ENCODE results near the gene TTC1. TPM values are rescaled to one million over a fixed set of nuclear protein-coding genes. Genes with fewer than 3 reads are reported as not detected.
A peak's percentile ranks its signal among the peaks of the same experiment; 100 is the strongest.
"Not testable (repeated sequence)": the region's sequence is repeated elsewhere in the genome, so short reads cannot be mapped to it uniquely, and the experiment has no call there.

The TTC1 gene, protein sequence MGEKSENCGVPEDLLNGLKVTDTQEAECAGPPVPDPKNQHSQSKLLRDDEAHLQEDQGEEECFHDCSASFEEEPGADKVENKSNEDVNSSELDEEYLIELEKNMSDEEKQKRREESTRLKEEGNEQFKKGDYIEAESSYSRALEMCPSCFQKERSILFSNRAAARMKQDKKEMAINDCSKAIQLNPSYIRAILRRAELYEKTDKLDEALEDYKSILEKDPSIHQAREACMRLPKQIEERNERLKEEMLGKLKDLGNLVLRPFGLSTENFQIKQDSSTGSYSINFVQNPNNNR
- 64.8 and 68.0 TPM in 2 replicates for total RNA-seq

DNA sequence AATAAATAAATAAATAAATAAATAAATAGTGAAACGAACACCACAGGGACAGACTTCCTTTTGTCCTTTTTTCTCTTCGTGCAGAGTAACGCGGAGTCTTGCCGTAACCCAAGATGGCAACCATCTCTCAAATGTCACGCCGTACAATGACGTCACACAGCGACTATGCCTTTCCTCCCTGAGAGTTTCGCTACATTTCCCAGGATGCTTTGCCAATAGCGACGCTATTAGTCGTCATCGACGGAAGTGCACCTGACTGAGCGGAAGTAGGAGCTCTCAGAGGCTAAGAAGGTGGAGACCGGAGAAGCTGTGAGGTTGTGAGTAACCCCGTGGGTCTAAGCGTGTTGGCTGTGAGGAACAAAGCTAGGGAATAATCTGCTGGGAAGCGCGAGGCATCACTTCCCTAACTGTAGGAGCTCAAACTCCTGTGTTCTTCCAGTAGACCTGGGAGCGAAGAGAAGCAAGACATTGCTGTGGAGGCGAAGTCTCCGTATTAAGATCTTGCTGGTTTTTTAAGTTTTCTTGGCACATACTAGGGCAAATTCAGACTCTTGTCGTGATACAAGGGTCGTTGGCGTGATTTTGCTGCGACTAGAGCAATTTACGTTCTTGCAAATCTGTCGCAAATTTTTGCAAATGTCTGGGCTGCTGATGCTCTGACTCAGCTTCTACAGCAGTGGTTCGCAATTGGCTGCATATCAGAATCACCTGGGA, at the start of gene TTC1:
TSS of gene TTC1 (plus strand) at position 263 of the 714 bp plus-strand sequence. CDS start 1,390 bp downstream, outside the sequence.
- H3K36me3 Mint-ChIP-seq (ENCODE audit: low read depth): peaks cover 26% of the 10 kb centered on the region
- peaks cover 25% of the 10 kb centered on the region for H3K4me1 Mint-ChIP-seq
- H3K27ac Mint-ChIP-seq: peak within 1 kb of the TSS; percentile 99
- peak; percentile 97 for DNase-seq
- no peaks in the 10 kb centered on the region for H3K9me3 Mint-ChIP-seq
- intact Hi-C loops (cut with micrococcal nuclease): loop anchor here (1.0 to 2.0 kb wide), 5 partner anchors 110 to 802 kb away; partner anchors contain the start of genes PWWP2A and SLU7
- H3K27me3 Mint-ChIP-seq: peaks cover 2% of the 10 kb centered on the region
- peak within 1 kb of the TSS; percentile 97 for H3K4me3 Mint-ChIP-seq

DNA sequence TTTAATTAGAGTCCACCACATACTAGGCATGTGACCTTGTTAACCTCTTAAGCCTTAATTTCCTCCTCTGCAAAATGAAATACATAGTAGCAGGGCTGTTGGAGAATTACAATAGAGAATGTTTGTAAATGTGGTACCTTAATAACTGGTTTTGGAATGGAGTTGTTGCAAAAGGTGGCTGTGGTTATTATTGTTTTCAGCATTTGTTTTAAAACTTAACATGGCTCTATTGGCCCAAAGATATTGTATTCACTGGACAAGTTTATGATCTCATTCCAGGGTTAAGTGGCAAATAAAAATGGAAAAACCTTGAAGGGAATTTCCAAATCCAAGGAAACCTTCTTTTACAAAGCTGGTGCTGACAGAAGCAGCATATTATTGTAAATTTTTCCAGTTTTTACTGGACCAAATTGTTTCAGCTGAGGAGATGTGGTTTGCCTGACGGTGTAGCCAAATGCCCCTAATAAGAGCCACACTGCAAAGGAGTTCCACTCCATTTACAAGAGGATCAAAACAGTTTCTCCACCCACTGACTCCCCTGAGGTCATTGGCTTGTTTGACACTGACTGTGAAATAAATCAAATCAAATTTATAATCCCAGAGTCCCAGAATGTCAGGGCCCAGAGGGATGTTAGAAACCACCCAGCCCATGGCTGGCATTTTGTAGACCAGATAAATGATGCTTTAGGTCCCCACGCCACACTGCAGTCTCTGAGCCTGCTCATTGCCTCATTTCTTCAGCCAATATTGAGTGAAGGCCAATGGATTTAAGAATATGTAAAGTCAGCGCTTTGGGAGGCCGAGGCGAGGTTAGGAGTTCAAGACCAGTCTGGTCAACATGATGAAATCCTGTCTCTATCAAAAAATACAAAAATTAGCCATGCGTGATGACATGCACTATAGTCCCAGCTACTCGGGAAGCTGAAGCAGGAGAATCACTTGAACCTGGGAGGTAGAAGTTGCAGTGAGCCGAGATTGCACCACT, 47.5 kb upstream of the TTC1 start:
- Mint-ChIP-seq H3K27ac (no peak overlapping the region), H3K36me3 (ENCODE audit: low read depth) (no peaks in the 10 kb centered on the region), H3K9me3 (no peaks in the 10 kb centered on the region), H3K4me3 (no peak overlapping the region), H3K4me1 (no peaks in the 10 kb centered on the region), H3K27me3 (peaks cover 25% of the 10 kb centered on the region)
- DNase-seq: no peak
- intact Hi-C loops (cut with micrococcal nuclease): no loop called here

DNA sequence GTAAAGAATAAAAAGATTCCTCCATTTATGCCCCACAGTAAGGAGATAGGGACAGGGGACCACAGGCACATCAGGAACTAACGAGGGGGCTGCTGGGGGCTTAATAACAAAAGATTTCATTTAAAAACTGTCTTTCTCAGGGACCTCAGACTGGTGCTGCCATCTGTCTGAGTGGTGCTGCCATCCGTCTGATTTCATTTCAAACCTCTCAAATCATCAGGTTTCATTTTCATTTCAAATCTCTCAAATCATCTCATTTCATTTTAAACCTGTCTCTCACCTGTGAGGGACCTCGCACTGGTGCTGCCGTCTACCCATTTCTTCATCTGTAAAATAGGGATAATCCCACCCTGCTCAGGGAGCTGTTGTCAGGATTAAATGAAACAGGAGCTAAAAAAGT, 46.7 kb upstream of the TTC1 start:
- Mint-ChIP-seq H3K4me1 (no peaks in the 10 kb centered on the region), H3K9me3 (no peaks in the 10 kb centered on the region), H3K27ac (no peak overlapping the region), H3K27me3 (peaks cover 30% of the 10 kb centered on the region), H3K36me3 (ENCODE audit: low read depth) (no peaks in the 10 kb centered on the region), H3K4me3 (no peak overlapping the region)
- no peak for DNase-seq
- intact Hi-C loops (cut with micrococcal nuclease): no loop called here

DNA sequence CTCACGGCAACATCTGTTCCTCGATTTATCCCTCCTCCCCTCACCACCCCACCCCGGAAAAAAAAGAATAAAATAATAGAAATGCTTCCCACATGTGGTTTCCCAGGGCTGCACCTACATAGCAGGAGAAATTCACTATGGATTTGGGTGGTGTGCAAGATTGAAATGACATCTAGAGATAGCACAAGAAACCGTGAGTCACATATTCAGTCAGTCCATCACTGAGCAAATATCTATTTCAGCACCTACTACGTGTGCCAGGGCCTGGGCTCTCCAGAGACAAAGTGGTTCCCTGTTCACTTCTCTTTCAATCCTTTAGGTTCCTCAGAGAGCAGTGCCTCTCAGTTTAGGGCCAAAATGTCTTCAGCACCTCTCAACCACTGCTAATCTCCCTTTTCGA, 45.0 kb upstream of the TTC1 start:
- H3K27ac Mint-ChIP-seq: no peak overlapping the region
- intact Hi-C loops (cut with micrococcal nuclease): no loop called here
- no peaks in the 10 kb centered on the region for H3K36me3 Mint-ChIP-seq (ENCODE audit: low read depth)
- H3K9me3 Mint-ChIP-seq: no peaks in the 10 kb centered on the region
- no peak for DNase-seq
- peaks cover 34% of the 10 kb centered on the region for H3K27me3 Mint-ChIP-seq
- no peak overlapping the region for H3K4me3 Mint-ChIP-seq
- no peaks in the 10 kb centered on the region for H3K4me1 Mint-ChIP-seq

DNA sequence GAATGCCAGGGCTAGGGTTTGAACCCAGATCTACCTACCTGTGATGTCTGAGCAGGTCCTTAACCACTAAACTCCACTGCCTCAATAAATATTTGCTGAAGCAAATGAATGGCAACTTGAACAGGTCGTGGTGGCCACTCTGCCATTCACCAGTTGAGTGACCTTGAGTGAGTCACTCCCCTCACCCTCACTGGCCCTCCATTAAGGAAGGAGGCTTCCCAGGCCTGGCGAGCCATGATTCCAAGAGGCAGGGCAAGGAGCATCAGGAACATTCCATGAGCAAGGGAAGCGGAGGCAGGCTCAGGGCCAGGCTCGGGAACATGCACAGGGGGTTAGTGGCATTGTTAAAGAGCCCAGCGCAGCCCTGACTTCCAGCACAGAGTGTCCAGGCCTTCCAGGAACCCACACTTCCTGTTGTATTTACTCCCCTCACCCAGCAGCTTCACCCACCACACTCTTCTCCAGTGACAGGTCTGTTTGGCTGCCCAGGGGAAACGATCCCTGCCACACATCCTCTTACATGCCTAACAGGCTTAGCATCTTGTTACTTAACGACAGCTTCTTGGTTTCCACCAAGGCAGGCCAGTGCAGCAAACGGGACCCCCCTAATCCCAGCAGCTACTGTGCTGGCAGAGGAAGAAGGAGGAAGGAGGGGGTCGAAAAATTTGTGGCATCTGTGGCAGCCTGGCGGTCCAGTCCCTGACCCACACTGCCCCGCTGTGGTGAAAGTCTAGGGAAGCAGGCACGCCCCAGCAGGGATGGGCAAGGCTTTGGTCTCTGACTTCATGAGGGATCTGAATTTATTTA, 43.7 kb upstream of the TTC1 start:
- H3K9me3 Mint-ChIP-seq: no peaks in the 10 kb centered on the region
- no peak overlapping the region for H3K4me3 Mint-ChIP-seq
- no peak overlapping the region for H3K27ac Mint-ChIP-seq
- DNase-seq: peak; percentile 68
- no peaks in the 10 kb centered on the region for H3K4me1 Mint-ChIP-seq
- intact Hi-C loops (cut with micrococcal nuclease): no loop called here
- H3K36me3 Mint-ChIP-seq (ENCODE audit: low read depth): no peaks in the 10 kb centered on the region
- peaks cover 34% of the 10 kb centered on the region for H3K27me3 Mint-ChIP-seq

DNA sequence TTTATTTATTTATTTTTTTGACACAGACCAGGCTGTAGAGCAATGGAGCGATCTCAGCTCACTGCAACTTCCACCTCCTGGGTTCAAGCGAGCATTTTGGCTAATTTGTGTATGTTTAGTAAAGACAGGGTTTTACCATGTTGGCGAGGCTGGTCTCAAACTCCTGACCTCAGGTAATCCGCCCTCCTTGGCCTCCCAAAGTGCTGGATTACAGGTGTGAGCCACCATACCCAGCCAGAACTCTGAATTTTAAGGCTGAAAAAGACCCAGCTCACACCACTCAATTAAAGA, 43.2 kb upstream of the TTC1 start:
- H3K4me3 Mint-ChIP-seq; H3K36me3 Mint-ChIP-seq (ENCODE audit: low read depth); H3K9me3 Mint-ChIP-seq; H3K4me1 Mint-ChIP-seq; intact Hi-C loops (cut with micrococcal nuclease); H3K27ac Mint-ChIP-seq; DNase-seq: not testable (repeated sequence)
- peaks cover 39% of the 10 kb centered on the region for H3K27me3 Mint-ChIP-seq

DNA sequence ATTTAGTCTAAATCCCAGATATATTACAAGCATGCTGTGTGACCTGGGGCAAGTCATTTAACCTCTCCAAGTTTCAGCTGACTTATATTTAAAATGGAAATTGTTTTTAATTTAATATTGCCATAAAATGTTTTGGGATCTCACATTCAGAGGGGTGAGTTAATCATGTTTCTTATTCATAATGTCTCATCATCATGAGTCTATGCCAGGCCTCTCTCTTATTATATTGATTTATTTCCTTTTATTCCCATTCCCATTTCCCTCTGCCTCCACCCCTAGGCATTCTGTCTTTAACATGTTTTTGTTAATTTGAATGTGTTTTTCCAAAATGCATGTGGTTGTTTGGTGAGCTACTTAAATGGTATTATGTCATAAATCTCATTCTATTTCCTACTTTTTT, 39.0 kb upstream of the TTC1 start:
- H3K27ac Mint-ChIP-seq: no peak overlapping the region
- DNase-seq: no peak
- H3K4me3 Mint-ChIP-seq: no peak overlapping the region
- no peaks in the 10 kb centered on the region for H3K36me3 Mint-ChIP-seq (ENCODE audit: low read depth)
- peaks cover 66% of the 10 kb centered on the region for H3K27me3 Mint-ChIP-seq
- intact Hi-C loops (cut with micrococcal nuclease): loop anchor here (5.0 kb wide), 1 partner anchor 528 kb away; no protein-coding TSS in a partner anchor
- peaks cover 4% of the 10 kb centered on the region for H3K4me1 Mint-ChIP-seq
- no peaks in the 10 kb centered on the region for H3K9me3 Mint-ChIP-seq

DNA sequence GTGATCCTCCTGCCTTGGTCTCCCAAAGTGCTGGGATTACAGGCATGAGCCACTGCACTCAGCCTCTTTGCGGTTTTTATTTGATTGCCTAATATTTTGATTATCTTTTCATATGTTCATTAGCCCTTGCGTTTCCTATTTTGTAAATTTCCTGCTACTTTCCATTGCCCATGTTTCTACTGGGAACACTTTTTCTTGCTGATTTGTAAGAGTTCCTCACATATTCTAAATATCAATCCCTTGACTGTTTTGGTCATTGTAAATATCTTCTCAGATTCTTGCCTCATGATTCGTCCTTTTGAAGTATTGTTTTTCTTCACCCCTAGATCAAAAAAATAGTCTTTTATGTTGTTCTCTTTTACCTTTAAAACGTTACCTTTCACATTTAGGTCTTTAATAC, 37.9 kb upstream of the TTC1 start:
- Mint-ChIP-seq H3K9me3 (no peaks in the 10 kb centered on the region), H3K27me3 (peaks cover 66% of the 10 kb centered on the region), H3K4me1 (peaks cover 4% of the 10 kb centered on the region), H3K4me3 (no peak overlapping the region), H3K27ac (no peak overlapping the region), H3K36me3 (ENCODE audit: low read depth) (no peaks in the 10 kb centered on the region)
- no peak for DNase-seq
- intact Hi-C loops (cut with micrococcal nuclease): loop anchor here (5.0 kb wide), 1 partner anchor 529 kb away; no protein-coding TSS in a partner anchor

DNA sequence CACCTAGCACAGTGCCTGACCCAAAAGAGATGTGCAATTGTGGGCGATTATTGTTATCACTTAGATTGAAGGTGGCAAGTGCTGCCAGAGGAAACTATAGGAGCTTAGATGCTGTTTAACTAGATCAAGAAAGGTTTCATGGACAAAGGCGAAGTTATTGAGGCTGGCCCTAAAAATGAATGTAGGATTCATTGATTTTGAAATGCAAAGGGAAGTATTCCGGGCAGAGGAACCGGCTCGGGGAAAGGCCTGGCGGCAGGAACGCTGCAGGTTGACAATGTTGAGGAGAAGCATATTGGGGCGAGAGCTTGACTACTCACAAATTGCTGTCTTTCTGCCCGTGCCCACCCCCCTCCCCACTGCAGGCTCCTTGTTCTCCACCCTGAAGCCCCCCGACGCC, 37.4 kb upstream of the TTC1 start:
- DNase-seq: no peak
- Mint-ChIP-seq H3K9me3 (no peaks in the 10 kb centered on the region), H3K4me3 (no peak overlapping the region), H3K36me3 (ENCODE audit: low read depth) (no peaks in the 10 kb centered on the region), H3K27me3 (peaks cover 62% of the 10 kb centered on the region), H3K27ac (no peak overlapping the region), H3K4me1 (peaks cover 4% of the 10 kb centered on the region)
- intact Hi-C loops (cut with micrococcal nuclease): loop anchor here (5.0 kb wide), 1 partner anchor 529 kb away; no protein-coding TSS in a partner anchor

DNA sequence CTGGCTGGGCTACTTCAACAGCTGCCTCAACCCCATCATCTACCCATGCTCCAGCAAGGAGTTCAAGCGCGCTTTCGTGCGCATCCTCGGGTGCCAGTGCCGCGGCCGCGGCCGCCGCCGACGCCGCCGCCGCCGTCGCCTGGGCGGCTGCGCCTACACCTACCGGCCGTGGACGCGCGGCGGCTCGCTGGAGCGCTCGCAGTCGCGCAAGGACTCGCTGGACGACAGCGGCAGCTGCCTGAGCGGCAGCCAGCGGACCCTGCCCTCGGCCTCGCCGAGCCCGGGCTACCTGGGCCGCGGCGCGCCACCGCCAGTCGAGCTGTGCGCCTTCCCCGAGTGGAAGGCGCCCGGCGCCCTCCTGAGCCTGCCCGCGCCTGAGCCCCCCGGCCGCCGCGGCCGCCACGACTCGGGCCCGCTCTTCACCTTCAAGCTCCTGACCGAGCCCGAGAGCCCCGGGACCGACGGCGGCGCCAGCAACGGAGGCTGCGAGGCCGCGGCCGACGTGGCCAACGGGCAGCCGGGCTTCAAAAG, 36.9 kb upstream of the TTC1 start:
- no peak for DNase-seq
- Mint-ChIP-seq H3K36me3 (ENCODE audit: low read depth) (no peaks in the 10 kb centered on the region), H3K9me3 (no peaks in the 10 kb centered on the region), H3K27me3 (peaks cover 62% of the 10 kb centered on the region), H3K4me3 (no peak overlapping the region), H3K27ac (no peak overlapping the region), H3K4me1 (peaks cover 4% of the 10 kb centered on the region)
- intact Hi-C loops (cut with micrococcal nuclease): loop anchor here (5.0 kb wide), 1 partner anchor 530 kb away; no protein-coding TSS in a partner anchor

DNA sequence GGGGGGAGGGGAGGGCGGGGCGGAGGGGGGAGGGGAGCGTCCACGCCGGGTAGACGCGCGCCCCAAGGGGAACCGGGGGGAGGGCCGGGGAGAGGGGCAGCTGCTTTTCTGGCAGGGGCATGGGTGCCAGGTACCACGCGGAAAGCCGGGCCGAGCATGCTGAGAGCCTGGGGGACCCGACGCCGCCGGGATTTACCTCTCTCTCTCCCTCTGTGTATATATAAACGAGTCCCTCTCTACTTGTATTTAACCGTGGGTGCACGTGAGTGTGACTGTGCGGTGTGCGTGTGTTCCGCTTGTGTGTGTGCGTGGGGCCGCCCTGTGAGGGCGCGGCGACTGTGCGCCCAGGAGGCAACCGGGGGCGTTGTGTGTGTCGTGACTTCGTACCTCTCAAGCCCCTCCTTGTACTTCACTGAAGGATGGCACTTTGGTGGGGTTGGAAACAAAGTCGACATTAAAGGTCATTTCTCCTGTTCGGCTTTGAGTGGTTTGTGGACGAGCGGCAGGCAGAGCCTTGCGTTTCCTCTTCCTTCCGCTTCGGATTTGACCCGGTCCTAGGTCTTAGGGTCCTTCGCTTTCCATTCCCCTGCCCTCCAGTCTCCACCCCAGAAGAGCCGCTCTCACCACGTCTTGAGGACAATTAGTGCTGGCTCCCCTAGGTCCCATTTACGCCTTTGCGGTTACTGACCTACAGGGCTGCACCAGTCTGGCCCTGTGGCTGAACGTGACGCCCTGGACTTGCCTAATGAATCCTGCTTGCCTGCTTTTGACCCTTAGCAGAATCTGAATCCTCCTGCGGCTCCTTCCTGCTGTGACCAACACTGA, 36.2 kb upstream of the TTC1 start:
- peaks cover 4% of the 10 kb centered on the region for H3K4me1 Mint-ChIP-seq
- intact Hi-C loops (cut with micrococcal nuclease): loop anchor here (5.0 kb wide), 1 partner anchor 530 kb away; no protein-coding TSS in a partner anchor
- peaks cover 62% of the 10 kb centered on the region for H3K27me3 Mint-ChIP-seq
- H3K27ac Mint-ChIP-seq: no peak overlapping the region
- no peaks in the 10 kb centered on the region for H3K36me3 Mint-ChIP-seq (ENCODE audit: low read depth)
- DNase-seq: no peak
- peak overlapping the region; percentile 58 for H3K4me3 Mint-ChIP-seq
- H3K9me3 Mint-ChIP-seq: no peaks in the 10 kb centered on the region

DNA sequence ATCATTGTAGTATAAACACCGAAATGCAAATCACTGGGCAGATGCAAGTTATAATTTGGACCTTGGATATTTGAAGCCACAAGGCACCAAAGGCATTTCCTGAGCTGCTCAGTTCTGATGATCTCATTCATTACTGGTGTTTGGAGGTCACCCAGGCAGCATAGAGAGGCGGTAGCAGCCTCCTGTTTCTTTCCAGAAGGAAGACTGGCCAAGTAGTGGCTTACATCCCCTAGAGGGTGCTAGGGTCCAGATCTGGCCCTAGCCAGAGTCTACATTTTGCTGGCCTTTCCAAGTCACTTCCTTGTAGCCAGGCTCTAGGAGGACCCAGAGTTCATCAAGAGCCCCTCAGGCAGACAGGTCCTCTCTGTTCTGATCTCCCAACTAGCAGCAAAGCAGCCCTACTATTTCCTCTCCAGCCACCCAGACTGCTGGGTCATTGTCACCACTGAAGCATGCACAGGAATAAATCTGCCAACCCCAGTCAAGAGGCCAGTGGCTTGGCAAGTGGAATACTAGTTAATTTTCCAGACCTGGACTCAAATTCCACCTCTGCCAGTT, 33.4 kb upstream of the TTC1 start:
- Mint-ChIP-seq H3K27ac (no peak overlapping the region), H3K27me3 (peaks cover 55% of the 10 kb centered on the region), H3K36me3 (ENCODE audit: low read depth) (no peaks in the 10 kb centered on the region), H3K4me1 (peaks cover 4% of the 10 kb centered on the region), H3K9me3 (no peaks in the 10 kb centered on the region), H3K4me3 (no peak overlapping the region)
- intact Hi-C loops (cut with micrococcal nuclease): no loop called here
- no peak for DNase-seq

All from activated CD4-positive, alpha-beta T cell treated with anti-CD3 and anti-CD28 coated beads, Interleukin-2, amount 10 ng/mL, durations not matched to agents 24 days and 14 days (primary cell).